Ectodermal cell (in vitro differentiated cells): ENCODE measurements around the gene DPRX. TPM values are rescaled to one million over a fixed set of nuclear protein-coding genes. Genes with fewer than 3 reads are reported as not detected.

Experiments used
- H3K27ac ChIP-seq: 2 replicates; pipeline ENCODE4 v1.7.0; 2013; ENCODE audit warnings: mild to moderate bottlenecking, low read depth, low read length; ENCODE audit not compliant: insufficient read depth, poor library complexity, severe bottlenecking
- H3K27me3 ChIP-seq: 2 replicates; pipeline ENCODE4 v1.7.0; 2013; ENCODE audit warnings: mild to moderate bottlenecking, low read length; ENCODE audit not compliant: insufficient read depth, control insufficient read depth, poor library complexity, severe bottlenecking
- H3K36me3 ChIP-seq: one replicate; pipeline ENCODE4 v1.7.0; 2013; ENCODE audit warnings: low read length; ENCODE audit not compliant: control insufficient read depth, insufficient read depth
- H3K4me1 ChIP-seq: one replicate; pipeline ENCODE4 v1.7.0; 2013; ENCODE audit warnings: low read length; ENCODE audit not compliant: control insufficient read depth, insufficient read depth
- H3K4me3 ChIP-seq: 2 replicates; pipeline ENCODE4 v1.7.0; 2013; ENCODE audit warnings: low read depth, low read length, control low read depth; ENCODE audit not compliant: insufficient read depth
- H3K9me3 ChIP-seq: 2 replicates; pipeline ENCODE4 v1.7.0; 2013; ENCODE audit warnings: mild to moderate bottlenecking, low read length, moderate library complexity; ENCODE audit not compliant: control insufficient read depth
- WGBS, 2 experiments: methylation state at CpG; one replicate each; pipeline ENCODE4 v1.1.7; 2013; ENCODE audit warnings: missing lambda C conversion rate in 2 of 2; 5-methylcytosine and 5-hydroxymethylcytosine counted together
- polyA plus RNA-seq, 4 experiments: library from polyadenylated mRNA; stranded (reverse); fragments of 50-300 nt; gene quantifications; one replicate each; pipeline ENCODE4 v1.2.3, GENCODE V29; 2013

Gene DPRX, protein sequence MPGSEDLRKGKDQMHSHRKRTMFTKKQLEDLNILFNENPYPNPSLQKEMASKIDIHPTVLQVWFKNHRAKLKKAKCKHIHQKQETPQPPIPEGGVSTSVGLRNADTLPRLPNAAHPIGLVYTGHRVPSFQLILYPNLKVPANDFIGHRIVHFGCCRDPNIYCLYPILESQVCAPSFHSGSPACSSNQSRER
- not detected for polyA plus RNA-seq (2013, experiment 1 of 4)
- polyA plus RNA-seq (2013, experiment 2 of 4) = not detected
- not detected for polyA plus RNA-seq (2013, experiment 3 of 4)
- not detected for polyA plus RNA-seq (2013, experiment 4 of 4)

DNA sequence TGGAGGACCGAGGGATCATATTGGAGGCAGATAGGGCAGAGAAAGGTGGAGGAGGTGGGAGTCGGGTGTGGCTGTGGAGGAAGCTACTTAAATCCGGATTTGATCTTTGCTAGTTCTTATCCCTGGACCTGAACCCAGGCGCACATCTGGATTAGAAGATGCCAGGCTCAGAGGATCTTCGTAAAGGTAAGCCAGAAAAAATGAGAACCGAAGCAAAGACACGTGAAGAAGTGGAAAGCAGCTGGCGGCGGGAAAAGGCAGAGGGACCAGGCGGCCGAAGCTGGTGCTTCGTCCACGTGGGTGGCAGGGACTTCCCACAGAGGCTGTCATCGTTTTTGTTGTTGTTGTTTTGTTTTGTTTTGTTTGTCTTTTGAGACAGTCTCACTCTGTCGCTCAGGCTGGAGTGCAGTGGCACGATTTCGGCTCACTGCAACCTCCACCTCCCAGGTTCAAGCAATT, at the start of gene DPRX:
TSS of gene DPRX (plus strand) at position 51 of the 459 bp plus-strand sequence. CDS start at position 159, 108 bp downstream.
- no peaks in the 10 kb centered on the region for H3K36me3 ChIP-seq
- H3K27me3 ChIP-seq = no peaks in the 10 kb centered on the region
- H3K9me3 ChIP-seq = no peaks in the 10 kb centered on the region
- no peak within 1 kb of the TSS for H3K4me3 ChIP-seq
- no peak within 1 kb of the TSS for H3K27ac ChIP-seq
- 92 to 95% methylated on average over 17 of the region's 17 CpGs for WGBS, 2 experiments
- no peaks in the 10 kb centered on the region for H3K4me1 ChIP-seq

DNA sequence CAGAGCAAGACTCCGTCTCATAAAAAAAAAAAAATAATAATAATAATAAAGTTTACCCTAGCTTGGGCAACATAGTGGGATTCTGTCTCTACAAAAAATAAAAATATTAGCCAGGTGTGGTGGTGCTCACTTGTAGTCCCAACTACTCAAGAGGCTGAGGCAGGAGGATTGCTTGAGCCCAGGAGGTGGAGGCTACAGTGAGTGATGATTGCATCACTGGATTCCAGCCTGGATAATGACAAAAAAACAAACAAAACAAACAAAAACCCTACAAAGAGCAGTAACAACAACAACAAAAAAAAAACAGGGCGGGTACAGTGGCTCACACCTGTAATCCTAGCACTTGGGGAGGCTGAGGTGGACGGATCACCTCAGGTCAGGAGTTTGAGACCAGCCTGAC, 48.6 kb upstream of the DPRX start:
- 83 to 95% methylated on average over 2 to 3 of the region's 3 CpGs for WGBS, 2 experiments
- peaks cover 2% of the 10 kb centered on the region for H3K9me3 ChIP-seq
- no peaks in the 10 kb centered on the region for H3K4me1 ChIP-seq
- H3K27me3 ChIP-seq = no peaks in the 10 kb centered on the region
- peaks cover 8% of the 10 kb centered on the region for H3K36me3 ChIP-seq
- H3K4me3 ChIP-seq = no peak overlapping the region
- H3K27ac ChIP-seq = no peak overlapping the region

DNA sequence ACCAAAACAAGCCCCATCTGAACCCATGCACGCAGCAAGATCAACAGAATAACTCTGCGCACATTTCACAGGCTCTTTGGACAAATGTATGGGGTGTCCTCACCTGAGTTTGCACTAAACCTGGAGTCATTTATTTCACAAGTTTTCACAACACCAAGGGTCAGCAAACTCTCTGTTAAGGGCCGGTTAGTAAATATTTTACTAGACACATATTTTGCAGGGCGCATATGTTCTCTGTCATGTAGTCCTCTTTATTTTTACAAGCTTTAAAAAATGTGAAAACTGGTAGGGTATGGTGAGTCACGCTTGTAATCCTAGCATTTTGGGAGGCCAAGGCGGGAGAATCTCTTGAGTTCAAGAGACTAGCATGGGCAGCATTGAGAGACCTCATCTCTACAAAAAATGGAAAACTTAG, 45.5 kb upstream of the DPRX start:
- H3K36me3 ChIP-seq = no peaks in the 10 kb centered on the region
- no peak overlapping the region for H3K4me3 ChIP-seq
- H3K9me3 ChIP-seq = peaks cover 2% of the 10 kb centered on the region
- H3K27ac ChIP-seq = no peak overlapping the region
- H3K27me3 ChIP-seq = no peaks in the 10 kb centered on the region
- WGBS, 2 experiments = 93 to 95% methylated on average over 6 of the region's 6 CpGs
- H3K4me1 ChIP-seq = no peaks in the 10 kb centered on the region

DNA sequence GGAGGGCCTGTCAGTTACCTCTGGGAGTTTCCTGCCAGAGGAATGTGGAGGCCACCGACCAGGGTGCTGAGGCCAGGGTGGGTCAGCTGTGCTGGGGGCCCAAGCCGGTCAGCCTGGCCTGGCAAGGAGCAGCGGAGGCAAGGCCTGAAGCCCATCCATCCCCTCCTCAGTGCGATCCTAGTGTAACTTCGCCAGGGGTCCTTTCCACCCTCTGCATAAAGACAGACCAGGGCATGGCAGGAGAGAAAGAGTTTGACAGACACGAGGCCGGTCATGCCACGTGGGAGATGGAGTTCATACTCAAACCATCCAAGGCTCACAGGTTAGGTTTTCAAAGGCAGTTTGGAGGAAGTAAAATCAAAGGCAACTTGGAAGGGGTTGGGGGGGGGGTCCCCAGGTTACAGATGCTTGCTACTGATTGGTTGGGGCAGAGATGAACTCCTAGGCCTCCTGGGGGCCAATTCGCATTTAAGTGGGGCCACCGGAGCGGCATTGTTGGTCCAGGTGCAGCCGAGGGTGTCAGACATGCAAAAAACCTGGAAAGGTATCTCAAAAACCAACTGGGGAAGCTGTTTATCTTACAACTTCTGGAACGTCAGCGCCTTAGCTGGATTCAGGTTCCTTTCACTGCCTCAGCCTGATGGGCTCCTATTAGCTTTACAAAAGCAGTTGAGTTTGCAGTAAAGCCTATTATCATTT, 36.8 kb upstream of the DPRX start:
- 31 to 32% methylated on average over 14 of the region's 14 CpGs for WGBS, 2 experiments
- H3K9me3 ChIP-seq = no peaks in the 10 kb centered on the region
- H3K27ac ChIP-seq = no peak overlapping the region

DNA sequence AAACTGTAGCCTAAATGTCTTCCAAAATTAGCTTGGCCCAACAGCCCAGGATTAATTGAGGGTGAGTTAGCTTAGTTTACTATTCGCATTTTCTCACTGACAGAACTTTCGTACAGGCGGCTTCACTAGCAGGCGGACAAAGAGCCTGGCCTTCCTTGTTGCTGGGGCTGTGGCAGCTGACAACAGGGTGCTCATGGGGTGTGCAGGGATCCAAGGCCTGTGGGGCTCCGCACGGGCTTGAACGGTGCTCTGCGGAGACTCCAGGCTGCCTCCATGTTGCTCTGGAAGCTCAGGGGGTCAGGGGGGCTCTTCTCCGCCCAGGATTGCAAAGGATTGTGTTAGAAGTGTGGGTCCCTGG, 36.3 kb upstream of the DPRX start:
- WGBS, 2 experiments = 44 to 49% methylated on average over 9 of the region's 9 CpGs
- Histone ChIP-seq H3K9me3 (no peaks in the 10 kb centered on the region), H3K27me3 (no peaks in the 10 kb centered on the region), H3K4me1 (no peaks in the 10 kb centered on the region), H3K4me3 (no peak overlapping the region), H3K36me3 (no peaks in the 10 kb centered on the region), H3K27ac (no peak overlapping the region)

More for the DNA sequence above, 36.8 kb upstream of the DPRX start:
- Histone ChIP-seq H3K36me3 (no peaks in the 10 kb centered on the region), H3K27me3 (no peaks in the 10 kb centered on the region), H3K4me1 (no peaks in the 10 kb centered on the region), H3K4me3 (no peak overlapping the region)

DNA sequence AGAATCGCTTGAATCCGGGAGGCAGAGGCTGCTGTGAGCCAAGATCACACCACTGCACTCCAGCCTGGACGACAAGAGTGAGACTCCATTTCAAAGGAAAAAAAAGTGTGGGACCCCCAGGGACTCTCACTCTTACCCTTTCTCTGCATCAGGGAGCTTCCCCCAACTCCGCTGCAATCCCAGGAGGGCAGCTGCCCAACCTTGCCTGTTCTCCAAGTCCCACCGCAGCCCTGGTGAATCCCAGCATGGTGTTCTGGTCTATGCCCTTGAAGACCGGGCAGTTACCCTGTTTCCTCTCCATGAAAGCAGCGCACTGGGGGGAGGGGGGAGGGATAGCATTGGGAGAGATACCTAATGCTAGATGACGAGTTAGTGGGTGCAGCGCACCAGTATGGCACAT, 35.7 kb upstream of the DPRX start:
- no peak overlapping the region for H3K27ac ChIP-seq
- H3K4me1 ChIP-seq = no peaks in the 10 kb centered on the region
- H3K36me3 ChIP-seq = no peaks in the 10 kb centered on the region
- no peak overlapping the region for H3K4me3 ChIP-seq
- 77 to 79% methylated on average over 7 of the region's 9 CpGs for WGBS, 2 experiments
- no peaks in the 10 kb centered on the region for H3K27me3 ChIP-seq
- H3K9me3 ChIP-seq = no peaks in the 10 kb centered on the region

DNA sequence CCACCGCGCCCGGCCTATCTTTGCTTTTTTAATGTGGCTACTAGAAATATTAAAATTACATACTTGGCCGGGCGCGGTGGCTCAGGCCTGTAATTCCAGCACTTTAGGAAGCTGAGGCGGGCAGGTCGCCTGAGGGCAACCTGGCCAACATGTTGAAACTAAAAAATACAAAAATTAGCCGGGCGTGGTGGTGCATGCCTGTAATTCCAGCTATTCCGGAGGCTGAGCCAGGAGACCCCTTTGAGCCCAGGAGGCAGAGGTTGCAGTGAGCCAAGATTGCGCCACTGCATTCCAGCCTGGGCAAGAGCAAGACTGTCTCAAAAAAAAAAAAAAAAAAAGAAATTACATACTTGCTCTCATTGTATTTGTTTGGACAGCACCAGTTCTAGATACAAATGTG, 34.8 kb upstream of the DPRX start:
- Histone ChIP-seq H3K27me3 (no peaks in the 10 kb centered on the region), H3K27ac (no peak overlapping the region), H3K4me1 (no peaks in the 10 kb centered on the region), H3K36me3 (no peaks in the 10 kb centered on the region), H3K4me3 (no peak overlapping the region), H3K9me3 (no peaks in the 10 kb centered on the region)
- 94 to 95% methylated on average over 12 of the region's 12 CpGs for WGBS, 2 experiments

DNA sequence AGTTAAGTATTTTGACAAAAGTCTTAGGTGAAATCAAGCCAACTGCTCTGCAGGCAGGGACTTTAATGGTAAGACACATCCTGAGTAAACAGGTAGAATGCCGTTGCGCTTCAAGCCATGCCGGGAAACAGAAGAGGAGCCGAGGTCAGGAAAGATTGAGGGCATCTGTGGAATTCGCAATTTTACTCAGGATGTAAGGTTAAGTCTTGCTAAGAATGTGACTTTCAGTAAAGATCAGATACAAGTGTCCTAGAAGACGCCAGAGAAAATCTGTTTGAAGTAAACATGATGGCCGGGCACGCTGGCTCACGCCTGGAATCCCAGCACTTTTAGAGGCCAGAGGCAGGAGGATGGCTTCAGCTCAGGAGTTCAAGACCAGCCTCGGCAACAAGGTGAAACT, 33.4 kb upstream of the DPRX start:
- Histone ChIP-seq H3K27ac (no peak overlapping the region), H3K4me1 (no peaks in the 10 kb centered on the region), H3K9me3 (no peaks in the 10 kb centered on the region), H3K27me3 (no peaks in the 10 kb centered on the region), H3K36me3 (no peaks in the 10 kb centered on the region), H3K4me3 (no peak overlapping the region)
- 92 to 94% methylated on average over 10 of the region's 10 CpGs for WGBS, 2 experiments

DNA sequence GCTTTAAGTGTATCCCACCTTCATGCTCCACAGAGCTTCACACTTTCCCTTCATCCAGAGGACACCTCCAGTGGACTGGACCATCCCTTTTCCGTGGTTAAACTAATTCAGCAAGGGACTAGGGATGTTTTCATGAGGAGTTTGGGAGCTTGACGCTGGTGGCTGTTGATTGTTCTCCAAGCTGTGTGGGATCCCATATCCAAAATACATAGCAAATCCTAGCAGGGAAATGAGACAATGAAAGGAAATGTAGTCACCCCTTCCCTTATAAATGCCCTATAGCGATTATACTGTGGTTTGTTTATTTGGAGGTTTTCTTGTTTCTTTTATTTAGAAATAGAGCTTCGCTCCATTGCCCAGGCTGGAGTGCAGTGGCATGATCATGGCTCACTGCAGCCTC, 31.6 kb upstream of the DPRX start:
- Histone ChIP-seq H3K4me3 (no peak overlapping the region), H3K9me3 (no peaks in the 10 kb centered on the region), H3K4me1 (no peaks in the 10 kb centered on the region), H3K36me3 (no peaks in the 10 kb centered on the region), H3K27me3 (no peaks in the 10 kb centered on the region), H3K27ac (no peak overlapping the region)
- 94% methylated on average over 4 of the region's 4 CpGs for WGBS, 2 experiments

DNA sequence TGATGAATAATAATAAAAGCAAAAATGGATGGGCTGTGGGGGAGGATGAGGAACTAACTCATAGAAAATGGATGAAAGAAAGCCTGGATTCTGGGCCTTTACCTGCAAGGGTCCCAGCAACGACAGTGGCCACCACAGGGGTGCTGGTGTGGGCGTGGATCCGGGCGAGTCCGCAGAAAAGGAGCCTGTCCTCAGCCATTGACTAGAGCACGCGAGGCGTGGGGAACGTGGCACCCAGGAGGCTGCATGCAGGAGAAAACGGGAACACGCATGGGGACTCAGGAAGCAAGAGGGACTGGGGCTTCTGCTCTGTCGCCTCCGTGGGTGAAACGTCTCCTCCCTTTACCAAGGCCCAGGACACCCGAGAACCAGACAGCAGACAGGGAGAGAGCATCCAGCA, 25.8 kb upstream of the DPRX start:
- 87 to 88% methylated on average over 15 of the region's 15 CpGs for WGBS, 2 experiments
- Histone ChIP-seq H3K36me3 (no peaks in the 10 kb centered on the region), H3K9me3 (no peaks in the 10 kb centered on the region), H3K27me3 (no peaks in the 10 kb centered on the region), H3K4me3 (no peak overlapping the region), H3K4me1 (no peaks in the 10 kb centered on the region), H3K27ac (no peak overlapping the region)
